Activated CD4-positive, alpha-beta T cell treated with anti-CD3 and anti-CD28 coated beads, Interleukin-2, Interleukin-4, amounts not matched to agents 100 ng/mL and 50 ng/mL, durations not matched to agents 16 hours and 8 hours (primary cell): ENCODE measurements around the gene EPHB1.

Source experiments
- DNase-seq: peaks from one replicate; pipeline ENCODE4 v3.0.0-alpha.2; 2020; ENCODE audit warnings: low spot score

EPHB1 gene

DNA sequence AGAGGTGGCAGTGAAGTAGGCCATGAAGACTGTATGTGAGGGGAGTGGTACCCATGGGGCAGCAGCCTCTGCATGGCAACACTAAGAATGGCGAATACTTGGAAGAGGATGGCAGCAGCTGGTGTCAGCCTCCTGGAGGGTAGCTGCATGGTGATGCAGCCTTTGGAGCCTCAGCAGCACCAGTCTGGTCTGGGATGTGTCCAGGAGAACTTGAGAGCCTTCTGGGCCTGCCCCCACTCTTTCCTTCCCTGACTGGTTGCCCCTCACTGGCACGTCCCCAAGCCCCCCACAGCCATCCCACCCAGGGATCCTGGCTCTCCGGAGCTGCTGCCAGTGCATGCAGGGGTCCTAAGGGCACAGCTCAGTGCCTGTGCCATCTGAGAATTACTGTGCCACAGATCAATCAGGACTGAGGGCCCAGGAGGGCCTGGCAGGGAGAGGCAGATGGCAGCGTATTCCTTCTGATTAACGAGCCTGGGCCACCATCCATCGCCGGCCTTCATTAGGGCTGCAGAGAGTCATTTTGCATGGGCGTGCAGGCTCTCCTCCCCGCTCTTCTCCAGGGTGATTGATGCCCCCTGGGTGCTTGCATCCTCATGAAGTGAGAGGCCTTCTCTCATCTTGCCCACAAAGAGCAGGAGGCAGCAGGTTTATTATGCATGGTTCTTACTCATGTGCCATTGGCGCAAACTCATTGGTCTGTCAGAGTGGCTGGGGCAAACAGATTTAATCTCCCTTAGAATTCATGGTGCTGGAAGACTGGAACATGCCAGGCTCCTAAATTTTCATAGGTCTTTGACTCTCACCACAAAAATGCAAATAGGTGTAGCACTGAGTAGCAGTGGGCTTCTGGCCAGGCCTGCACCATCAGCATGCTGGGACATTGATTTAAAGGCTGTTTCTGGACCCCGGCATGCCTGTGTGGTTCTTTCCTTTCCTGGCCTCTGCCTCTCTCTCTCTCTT, 116.8 kb downstream of the EPHB1 start:
- DNase-seq = no peak

DNA sequence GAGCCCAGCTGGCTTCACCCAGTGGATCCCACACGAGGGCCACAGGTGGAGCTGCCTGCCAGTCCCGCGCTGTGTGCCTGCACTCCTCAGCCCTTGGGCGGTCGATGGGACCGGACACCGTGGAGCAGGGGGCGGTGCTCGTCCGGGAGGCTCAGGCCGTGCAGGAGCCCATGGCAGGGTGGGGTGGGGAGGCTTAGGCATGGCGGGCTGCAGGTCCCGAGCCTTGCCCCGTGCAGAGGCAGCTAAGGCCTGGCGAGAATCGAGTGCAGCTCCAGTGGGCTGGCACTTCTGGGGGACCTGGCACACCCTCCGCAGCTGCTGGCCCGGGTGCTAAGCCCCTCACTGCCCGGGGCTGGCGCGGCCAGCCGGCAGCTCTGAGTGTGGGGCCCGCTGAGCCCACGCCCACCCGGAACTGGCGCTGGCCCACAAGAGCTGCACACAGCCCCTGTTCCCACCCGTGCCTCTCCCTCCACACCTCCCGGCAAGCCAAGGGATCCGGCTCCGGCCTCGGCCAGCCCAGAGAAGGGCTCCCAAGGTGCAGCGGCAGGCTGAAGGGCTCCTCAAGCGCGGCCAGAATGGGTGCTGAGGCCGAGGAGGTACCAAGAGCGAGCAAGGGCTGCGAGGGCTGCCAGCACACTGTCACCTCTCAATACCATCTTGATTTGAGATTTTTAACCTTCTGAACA, 121.4 kb downstream of the EPHB1 start:
- DNase-seq = no peak

DNA sequence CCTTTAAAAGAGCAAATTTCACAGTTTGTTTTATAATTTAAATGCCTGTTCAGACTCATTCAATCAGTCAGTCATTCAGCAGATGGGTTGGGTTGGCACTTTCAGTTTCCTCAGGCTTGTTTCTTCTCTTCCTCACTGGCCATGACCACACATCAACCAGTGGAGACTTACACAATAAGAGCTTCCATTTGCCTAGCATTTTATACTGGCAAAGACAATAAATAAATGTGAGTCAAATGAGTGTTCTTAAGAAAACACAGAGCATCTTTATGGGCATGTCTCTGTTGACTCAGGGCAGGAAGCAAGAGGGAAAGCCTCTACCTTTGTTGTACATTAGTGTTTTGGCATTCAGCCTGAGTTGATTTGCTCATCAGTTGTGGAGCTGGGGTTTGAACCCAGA, 122.6 kb downstream of the EPHB1 start:
- DNase-seq = no peak

DNA sequence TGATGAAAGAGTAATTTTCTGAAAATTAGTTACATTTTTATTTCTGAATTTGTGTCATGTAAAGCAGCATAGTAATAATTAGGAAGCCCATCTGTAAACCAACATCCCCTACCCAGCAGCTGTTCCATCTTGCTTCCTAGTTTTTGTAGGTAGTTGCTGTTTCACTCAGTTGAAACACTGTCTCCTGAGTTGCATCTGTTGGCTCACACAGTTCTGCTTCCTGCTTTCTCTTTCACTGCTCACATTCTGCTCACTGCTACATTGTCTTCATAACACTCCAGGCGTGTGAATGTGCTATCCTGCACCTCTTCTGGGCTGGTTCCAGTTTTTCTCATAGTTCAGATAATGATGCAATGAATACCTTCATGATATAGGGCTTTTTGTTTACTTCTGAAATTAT, 123.4 kb downstream of the EPHB1 start:
- DNase-seq = no peak

DNA sequence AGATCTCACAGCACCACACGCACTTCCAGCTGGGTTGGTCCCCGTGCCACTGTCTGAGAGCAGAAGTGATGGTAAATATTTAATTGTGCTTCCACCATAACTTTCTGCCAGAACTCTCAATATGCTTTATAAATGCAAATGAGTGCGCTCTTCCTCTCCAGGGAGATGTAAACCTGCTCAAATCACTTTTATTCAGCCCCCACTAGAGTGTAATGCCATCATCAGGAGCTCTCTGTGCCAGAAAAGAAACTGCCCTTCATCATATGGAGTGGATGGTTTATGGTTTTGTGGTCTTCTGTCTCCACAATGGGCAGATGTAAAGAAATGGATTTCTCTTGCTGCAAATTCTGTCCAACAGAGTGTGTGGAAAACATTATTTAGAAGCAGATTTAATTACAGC, 127.0 kb downstream of the EPHB1 start:
- no peak for DNase-seq

- DNase-seq = no peak
These were observed 127.8 kb downstream of the EPHB1 start for GRCh38 chr3:134922866-134923265.

- no peak for DNase-seq
These were observed 128.2 kb downstream of the EPHB1 start for GRCh38 chr3:134923286-134923685.

DNA sequence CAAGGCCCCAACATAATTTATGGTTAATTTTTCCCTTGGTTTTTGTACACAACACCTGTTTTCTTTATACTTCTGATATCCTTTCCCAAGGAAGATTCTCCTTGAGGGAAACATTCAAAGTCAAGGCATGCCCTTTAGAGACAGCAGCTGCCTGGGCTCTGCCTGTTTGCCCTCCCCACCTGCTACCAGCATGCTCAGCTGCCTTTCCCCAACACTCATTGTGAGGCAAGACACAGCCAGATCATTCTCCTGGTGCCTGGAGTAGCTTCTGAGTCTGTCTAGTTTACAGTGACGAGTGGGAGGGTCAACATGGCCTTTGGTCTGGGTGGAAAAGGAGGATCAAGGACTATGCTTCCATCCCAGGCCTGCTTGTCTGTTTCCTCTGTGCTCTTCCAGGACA, 132.5 kb downstream of the EPHB1 start:
- DNase-seq = no peak

DNA sequence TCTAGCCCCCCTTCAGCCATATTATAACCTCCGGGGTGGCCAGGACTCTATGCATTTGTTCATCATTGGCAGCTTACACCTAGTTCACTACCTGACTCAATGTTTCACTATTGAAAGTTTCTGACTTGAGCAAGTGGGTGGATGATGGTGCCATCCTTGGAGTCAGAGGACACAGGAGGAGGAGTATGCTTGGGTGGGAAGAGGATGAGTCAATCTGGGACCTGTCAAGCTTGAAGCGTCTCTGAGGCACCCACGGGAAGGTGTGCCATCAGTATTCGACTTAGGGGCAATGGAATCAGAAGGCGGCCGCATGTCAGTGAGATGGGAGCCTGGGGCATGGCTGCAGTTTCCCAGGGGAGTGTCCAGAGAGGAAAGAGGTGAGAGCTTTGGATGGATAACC, 133.3 kb downstream of the EPHB1 start:
- DNase-seq = peak; percentile 3

DNA sequence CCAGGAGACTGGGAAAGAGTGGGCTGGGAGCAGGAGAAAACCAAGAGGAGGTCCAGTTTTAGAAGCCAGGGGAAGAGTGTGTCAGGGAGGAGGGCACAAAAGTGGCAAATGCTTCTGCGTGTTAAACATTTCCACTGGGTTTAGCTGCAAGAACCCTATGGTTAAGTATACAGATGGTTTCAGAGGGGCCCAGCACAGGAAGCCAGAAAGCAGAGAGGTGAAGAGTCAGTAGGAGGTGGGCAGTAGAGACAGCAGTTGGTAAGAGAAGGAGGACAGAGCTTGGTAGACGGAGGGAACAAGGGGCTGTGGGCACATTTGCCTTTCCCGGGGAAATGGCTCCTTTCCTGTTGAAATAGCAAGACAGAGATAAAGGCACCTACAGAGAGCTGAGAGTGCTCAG, 133.8 kb downstream of the EPHB1 start:
- DNase-seq = no peak

DNA sequence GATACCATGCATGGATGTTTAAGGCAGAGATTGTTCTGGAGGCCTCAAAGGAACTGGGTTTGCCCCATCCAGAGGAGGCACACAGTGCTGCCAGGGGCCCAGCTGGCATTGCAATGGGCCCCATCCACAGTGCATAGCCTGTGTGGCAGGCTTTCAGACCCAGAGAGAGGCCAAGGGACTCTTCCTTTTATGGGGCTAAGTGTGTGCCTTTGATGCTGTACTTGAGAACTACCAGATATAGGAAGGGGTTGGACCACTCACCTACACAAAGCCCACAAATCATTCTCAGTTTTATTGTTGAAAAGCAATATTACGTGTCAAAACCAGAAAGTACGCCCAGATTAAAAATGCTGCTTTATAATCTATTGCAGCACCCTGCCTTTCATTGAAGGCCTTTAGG, 134.9 kb downstream of the EPHB1 start:
- DNase-seq = peak; percentile 54

GRCh38 chr3:134931045-134931785, 136.2 kb downstream of the EPHB1 start:
- DNase-seq = no peak

DNA sequence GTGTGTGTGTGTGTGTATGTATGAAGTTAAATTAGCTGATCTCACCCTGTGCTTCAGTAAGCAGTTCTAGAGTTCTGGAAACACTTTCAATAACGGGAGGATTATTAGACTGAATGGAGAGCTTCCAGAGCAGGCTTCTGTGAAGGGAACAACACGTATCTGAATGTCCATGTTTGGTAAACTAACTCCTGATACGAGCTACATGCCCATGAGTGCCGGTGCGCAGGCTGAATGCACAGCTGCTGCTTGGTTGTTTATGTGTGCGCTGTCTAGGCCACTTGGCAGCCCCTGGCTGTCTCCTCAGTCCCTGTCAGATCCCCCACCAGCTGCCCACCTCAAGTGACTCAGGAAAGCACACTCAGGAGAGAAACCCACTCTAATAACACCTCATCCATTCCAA, 137.0 kb downstream of the EPHB1 start:
- DNase-seq = no peak

DNA sequence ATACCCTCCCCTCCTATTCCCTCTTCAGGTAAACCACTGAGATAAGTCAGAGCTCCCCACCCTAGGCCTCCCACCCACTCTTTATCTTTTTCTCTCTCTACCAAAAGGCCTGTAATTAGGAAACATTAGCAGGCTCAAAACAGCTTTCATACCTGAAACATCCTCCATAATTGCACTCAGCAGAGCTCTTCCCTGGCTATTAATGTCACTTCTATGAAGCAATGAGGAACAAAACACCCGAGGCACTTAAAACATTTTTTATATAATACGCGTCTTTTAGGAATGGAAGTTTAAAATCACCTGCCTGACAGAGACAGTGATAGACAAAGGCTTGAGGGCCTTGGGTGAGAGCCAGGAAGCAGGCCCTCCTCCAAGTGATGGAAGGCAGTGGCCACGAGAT, 138.9 kb downstream of the EPHB1 start:
- no peak for DNase-seq

DNA sequence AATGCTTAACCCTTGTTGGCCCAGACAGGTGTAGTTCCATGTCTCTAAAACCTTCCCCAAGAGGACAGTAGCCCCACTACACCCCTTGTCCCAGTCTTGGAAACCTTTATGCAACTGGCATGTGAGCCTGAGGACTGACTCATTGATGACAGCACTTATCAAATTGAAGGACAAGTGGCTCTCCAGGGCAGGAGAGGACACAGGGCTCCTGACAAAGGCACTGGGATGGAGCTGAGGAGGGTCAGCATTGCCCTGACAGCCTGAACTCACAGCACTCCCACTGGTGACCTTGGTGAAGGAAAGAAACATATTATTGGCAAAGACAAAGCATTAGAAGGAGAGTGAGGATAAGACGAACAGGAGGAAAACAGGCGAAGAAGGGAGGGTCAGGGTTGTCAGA, 139.9 kb downstream of the EPHB1 start:
- DNase-seq = no peak

DNA sequence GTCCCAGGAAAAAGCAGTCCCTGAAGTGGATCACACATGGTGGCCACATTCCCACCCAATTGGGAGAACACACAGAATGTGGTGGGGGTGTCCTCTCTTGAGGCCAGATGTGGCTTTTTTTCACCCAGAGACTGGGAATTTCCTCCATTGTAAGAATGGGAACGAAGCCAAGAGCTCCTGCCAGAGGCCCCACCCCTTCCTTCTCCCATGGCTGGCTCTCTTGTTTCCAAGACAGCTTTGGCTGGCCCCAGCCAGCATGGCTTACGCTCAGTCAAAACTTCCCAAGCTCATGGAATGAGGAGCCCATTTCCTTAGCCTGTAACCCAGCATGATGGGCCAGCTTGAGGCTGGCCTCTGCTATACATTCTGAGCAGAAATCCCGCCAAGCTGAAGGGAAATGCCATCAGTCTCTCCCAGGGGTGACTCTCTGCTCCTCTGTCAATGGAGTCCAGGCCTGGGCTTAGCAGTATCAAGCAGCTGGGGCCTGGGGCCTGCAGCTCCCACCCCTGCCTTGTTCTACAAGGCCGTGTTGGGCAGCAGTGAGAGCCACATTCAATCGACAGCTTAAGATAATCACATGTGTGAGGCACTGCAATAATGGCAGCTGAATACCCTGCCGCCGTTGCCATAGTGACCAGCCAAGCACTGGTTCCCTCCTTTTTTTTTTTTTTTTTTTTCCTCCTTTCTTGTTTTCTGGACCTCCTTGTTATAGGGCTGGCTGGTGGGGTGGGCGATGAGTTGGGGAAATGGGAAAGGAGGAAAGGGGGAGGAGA, 142.4 kb downstream of the EPHB1 start:
- no peak for DNase-seq

GRCh38 chr3:134938029-134938525, 143.0 kb downstream of the EPHB1 start:
- DNase-seq = no peak

DNA sequence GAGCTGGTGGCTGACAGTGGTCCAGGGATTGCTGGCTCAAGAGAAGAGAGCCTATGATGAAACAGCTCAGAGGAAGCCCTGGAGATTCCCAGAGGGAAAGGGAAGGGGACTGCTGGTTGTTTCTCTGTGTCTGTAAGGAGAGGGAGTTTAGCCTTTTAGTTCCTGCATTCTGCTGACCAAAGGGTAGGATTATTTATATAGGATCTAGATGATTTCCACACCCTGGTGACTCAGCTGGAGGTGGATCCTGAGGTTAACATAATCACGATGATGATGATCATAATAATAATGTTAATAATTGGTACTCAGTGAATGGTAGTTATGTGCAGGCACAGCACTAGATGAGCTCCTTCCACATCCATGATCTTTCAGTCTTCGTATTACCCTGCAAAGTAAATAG, 144.9 kb downstream of the EPHB1 start:
- no peak for DNase-seq

- DNase-seq = no peak
These were observed 146.8 kb downstream of the EPHB1 start for GRCh38 chr3:134941820-134942219.

DNA sequence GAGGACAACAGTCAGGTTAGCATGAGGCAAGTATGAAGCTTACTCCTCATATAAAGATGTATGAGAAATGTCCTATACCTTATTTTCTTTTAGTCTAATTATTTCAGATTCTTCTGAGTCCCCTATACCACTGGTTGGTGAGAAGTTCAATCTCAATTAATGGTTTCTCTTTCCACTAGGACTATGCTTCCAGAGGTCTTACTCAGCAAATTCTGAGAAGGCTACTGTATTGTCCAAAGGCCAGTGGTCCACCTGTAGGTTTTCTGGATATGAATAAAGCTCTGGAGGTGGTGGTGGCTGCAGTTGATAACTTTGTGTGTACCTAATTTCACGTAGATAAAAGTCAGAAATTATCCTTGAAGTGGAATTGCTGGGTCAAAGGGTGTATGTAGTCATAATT, 149.4 kb downstream of the EPHB1 start:
- no peak for DNase-seq

- DNase-seq = no peak
These were observed 154.1 kb downstream of the EPHB1 start for GRCh38 chr3:134949150-134949549.

GRCh38 chr3:134952371-134952770, 157.3 kb downstream of the EPHB1 start:
- no peak for DNase-seq
